IPS-11a (cell line): ENCODE measurements around the gene SSC5D.

Source experiments
- H3K4me3 ChIP-seq: one replicate; pipeline ENCODE4 v1.5.1; 2013; ENCODE audit warnings: low read depth, low read length, control low read depth

The SSC5D gene

DNA sequence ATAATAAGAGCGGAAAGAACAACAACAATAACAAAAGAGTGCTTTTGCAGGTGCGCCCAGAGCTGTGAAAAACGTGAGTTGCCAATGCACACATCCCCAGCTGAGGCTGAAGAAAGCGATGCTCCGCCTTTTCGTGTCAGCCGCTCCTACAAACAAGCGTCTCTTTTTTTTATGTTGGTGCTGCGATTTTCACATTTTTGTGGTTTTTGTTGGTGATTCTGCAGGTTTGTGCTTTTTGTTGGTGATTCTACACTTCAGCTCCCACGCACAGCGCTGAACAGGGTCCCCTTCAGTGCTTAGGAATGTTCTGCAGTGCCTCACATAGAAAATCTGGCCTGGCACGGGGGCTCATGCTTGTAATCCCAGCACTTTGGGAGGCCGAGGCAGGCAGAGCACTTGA, 64.4 kb downstream of the SSC5D start:
- H3K4me3 ChIP-seq: no peak overlapping the region

DNA sequence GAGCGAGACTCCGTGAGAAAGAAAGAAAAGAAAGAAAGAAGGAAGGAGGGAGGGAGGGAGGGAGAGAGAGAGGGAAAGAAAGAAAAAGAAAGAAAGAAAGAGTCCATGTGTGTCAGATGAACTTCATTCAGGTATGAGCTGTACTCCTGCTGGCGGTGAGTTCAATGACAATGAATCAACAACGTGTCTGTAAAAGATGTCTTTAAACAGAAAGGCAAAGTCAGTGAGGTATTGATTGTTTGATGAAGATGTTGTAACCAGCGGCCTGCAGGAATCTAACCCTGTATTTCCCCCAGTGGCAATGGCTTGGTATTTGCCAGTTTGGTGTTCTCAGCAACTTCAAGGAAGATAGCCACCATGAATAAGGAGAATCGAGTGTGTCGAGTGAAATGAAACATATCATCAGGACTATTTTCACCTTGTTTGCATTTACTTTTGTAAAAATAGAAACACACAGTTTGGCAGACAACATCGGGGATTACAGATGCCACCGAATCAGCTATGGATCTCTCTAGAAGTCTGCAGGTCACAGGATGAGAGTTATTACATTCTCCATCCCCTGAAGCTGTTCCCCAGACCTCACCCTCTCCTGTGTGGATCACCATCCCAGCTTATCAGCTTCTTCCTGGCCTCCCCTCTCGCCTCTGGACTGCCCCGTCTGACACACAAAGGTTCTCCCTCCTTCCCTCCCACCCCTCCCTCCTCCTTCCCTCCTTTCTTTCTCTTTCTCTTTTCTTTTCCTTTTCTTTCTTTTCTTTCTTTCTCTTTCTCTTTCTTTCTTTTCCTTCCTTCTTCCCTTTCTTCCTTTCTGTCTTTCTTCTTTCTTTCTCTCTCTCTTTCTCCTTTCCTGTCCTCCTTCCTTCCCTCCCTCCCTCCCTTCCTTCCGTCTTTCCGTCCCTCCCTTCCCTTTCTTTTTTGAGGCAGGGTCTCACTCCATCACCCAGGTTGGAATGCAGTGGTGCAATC, 65.3 kb downstream of the SSC5D start:
- H3K4me3 ChIP-seq: no peak overlapping the region

DNA sequence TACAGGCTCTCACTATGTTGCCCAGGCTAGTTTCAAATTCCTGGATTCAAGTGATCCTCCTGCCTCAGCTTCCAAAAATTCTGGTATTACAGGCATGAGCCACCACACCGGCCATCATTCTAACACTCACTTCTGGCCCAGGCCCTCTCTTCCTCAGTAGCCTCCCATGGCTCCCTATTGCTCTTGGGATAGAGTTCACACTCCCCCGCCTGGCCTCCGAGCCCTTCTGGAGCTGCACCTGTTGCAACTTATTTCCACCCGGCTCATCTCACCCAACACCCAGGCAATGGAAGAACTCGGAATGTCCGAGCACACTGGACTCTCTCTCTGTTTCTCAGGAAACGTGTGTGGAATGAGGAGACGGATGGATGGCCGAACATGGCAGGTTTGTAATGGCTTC, 66.1 kb downstream of the SSC5D start:
- no peak overlapping the region for H3K4me3 ChIP-seq

DNA sequence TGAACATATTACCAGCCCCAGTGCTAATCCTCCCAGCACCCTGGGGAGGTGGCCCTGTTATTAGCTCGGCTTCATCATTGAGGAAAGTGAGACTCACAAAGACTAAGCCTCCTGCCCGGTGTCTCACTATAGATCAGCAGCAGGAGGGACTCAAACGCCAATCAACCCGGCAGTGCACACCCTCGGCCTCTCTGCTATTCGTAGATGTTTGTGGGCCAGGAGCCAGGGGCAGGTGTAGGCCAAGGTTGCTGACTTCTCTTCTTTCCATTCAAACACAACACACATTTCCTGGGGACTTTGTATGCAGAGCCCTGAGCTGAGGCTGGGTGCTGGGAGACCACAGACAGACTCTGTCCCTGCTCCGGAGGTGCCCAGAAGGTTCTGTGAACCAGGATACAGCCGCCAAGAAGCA, 66.5 kb downstream of the SSC5D start:
- H3K4me3 ChIP-seq: no peak overlapping the region

DNA sequence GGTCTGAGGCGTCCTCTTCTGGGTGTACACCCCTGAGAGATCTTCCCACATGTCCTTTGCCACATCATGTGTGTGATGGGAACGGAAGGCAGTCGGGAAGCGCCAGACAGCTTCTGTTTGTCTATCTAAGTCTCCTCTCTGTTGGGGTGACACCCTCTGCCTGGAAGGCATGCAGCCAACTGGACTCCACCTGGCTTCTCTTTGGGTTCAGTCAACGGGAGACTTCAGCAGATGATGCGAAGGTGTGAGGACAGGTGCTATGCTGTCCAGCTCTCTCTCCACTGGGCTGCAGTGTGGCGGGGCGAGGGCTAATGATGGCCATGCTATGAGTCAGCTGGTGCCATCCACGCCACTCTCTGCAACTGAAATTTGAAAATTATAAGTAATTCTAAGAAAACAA, 71.4 kb downstream of the SSC5D start:
- H3K4me3 ChIP-seq: no peak overlapping the region

DNA sequence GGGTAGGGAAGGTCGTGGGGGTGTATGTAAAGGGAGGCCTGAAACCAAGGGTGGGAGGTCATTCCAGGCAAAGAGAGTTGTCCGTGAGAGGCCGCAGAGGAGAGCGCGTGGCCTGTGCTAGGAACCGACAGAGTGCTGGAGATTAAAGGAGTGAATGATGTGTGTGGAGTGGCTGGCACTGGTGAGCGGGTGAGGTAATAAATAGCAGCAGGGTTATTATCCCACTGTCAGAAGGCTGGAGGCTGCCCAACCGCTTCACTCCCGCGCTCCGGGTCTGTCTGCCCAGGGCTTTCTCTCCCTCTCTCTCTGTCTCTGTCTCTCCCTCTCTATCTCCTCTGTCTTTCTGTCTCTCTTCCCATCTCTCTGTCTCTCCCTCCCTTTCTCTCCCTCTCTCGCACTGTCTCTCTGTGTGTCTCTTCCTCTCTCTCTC, 75.0 kb downstream of the SSC5D start:
- no peak overlapping the region for H3K4me3 ChIP-seq

DNA sequence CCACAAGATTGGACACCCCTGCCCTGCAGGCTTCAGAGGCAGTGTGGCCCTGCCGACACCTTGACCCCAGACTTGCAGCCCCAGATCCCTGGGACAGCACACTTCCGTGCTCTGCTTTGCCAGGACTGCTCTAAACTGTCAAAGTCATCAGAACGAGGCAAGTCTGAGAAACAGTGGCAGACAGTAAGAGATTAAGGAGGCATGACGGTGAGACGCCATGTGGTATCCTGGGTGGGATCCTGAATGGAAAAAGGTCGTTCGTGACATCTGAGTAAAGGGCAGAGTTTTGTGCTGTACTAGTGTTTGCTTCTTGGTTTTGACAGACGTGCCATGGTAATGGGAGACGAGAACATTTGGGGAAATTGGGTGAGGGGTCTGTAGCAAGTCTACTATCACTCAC, 78.6 kb downstream of the SSC5D start:
- no peak overlapping the region for H3K4me3 ChIP-seq

DNA sequence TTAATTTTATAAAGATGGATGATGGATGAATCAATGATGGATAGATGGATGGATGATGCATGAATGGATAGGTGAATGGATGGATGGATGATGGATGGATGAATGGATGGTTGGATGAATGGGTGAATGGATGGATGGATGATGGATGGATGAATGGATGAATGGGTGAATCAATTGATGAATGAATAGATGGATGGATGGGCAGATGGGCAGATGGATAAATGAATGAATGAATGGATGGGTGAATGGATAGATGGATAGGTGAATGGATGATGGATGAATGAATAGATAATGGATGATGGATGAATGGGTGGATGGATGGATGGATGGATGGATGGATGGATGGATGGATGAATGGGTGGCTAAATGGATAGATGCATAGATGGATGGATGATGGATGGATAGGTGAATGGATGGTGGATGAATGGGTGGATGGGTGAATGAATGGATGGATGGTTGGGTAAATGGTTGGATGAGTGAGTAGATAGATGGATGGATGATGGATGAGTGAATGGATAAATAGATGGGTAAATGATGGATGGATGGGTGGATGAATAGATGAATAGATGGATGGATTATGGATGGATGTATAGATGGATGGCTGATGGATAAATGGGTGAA, 79.6 kb downstream of the SSC5D start:
- no peak overlapping the region for H3K4me3 ChIP-seq
